ENCODE data around the gene IDUA. TPM values are rescaled to one million over a fixed set of nuclear protein-coding genes. Genes with fewer than 3 reads are reported as not detected.

IDUA gene
- total RNA-seq, 2 donors from 2014 or later: 22.4 to 25.6 TPM

GRCh38 chr4:957231-957580 is 29.6 kb upstream of the IDUA start:
- no peak overlapping the region for H3K9ac ChIP-seq (ENCODE audit: extremely low read depth, low read length, poor library complexity, severe bottlenecking)
- no peaks in the 10 kb centered on the region for H3K27me3 ChIP-seq (ENCODE audit: control insufficient read depth, insufficient read depth, low read length, poor library complexity, severe bottlenecking)
- H3K36me3 ChIP-seq (ENCODE audit: control insufficient read depth, insufficient read depth, low read length): no peaks in the 10 kb centered on the region
- H3K4me3 ChIP-seq (ENCODE audit: low read length): no peak overlapping the region
- H3K4me3 Mint-ChIP-seq: no peak overlapping the region
- 88 to 92% methylated on average over 2 to 8 of the region's 8 CpGs for WGBS, 2 experiments (ENCODE audit: insufficient coverage in 1 of 2, insufficient read length in 1 of 2)
- H3K27ac Mint-ChIP-seq: no peak overlapping the region
- no peak overlapping the region for H3K27ac ChIP-seq (ENCODE audit: low read depth, low read length)
- no peaks in the 10 kb centered on the region for H3K4me1 ChIP-seq (ENCODE audit: control insufficient read depth, insufficient read depth, low read length)
- H3K4me1 Mint-ChIP-seq: no peaks in the 10 kb centered on the region
- H3K36me3 Mint-ChIP-seq (ENCODE audit: low read depth): peaks cover 20% of the 10 kb centered on the region
- no peaks in the 10 kb centered on the region for H3K27me3 Mint-ChIP-seq (ENCODE audit: insufficient read depth)
- DNase-seq: no peak
- no peak for TF ChIP-seq CTCF (conservative IDR thresholded peaks at IDR 0.05)
- no peaks in the 10 kb centered on the region for H3K9me3 Mint-ChIP-seq
- H3K9me3 ChIP-seq (ENCODE audit: control insufficient read depth, low read length): no peaks in the 10 kb centered on the region

GRCh38 chr4:957581-958313 is 29.1 kb upstream of the IDUA start:
- Mint-ChIP-seq H3K4me3 (no peak overlapping the region), H3K27ac (no peak overlapping the region), H3K27me3 (ENCODE audit: insufficient read depth) (no peaks in the 10 kb centered on the region), H3K36me3 (ENCODE audit: low read depth) (peaks cover 20% of the 10 kb centered on the region), H3K4me1 (no peaks in the 10 kb centered on the region), H3K9me3 (no peaks in the 10 kb centered on the region)
- no peak overlapping the region for H3K27ac ChIP-seq (ENCODE audit: low read depth, low read length)
- WGBS, 2 experiments (ENCODE audit: insufficient coverage in 1 of 2, insufficient read length in 1 of 2): 94 to 98% methylated on average over 43 to 45 of the region's 45 CpGs
- H3K36me3 ChIP-seq (ENCODE audit: control insufficient read depth, insufficient read depth, low read length): no peaks in the 10 kb centered on the region
- no peak for TF ChIP-seq CTCF (conservative IDR thresholded peaks at IDR 0.05)
- no peaks in the 10 kb centered on the region for H3K9me3 ChIP-seq (ENCODE audit: control insufficient read depth, low read length)
- no peaks in the 10 kb centered on the region for H3K4me1 ChIP-seq (ENCODE audit: control insufficient read depth, insufficient read depth, low read length)
- H3K9ac ChIP-seq (ENCODE audit: extremely low read depth, low read length, poor library complexity, severe bottlenecking): no peak overlapping the region
- DNase-seq: no peak
- no peaks in the 10 kb centered on the region for H3K27me3 ChIP-seq (ENCODE audit: control insufficient read depth, insufficient read depth, low read length, poor library complexity, severe bottlenecking)
- no peak overlapping the region for H3K4me3 ChIP-seq (ENCODE audit: low read length)

GRCh38 chr4:958314-958665 is 28.6 kb upstream of the IDUA start:
- Histone ChIP-seq H3K27ac (ENCODE audit: low read depth, low read length) (no peak overlapping the region), H3K27me3 (ENCODE audit: control insufficient read depth, insufficient read depth, low read length, poor library complexity, severe bottlenecking) (no peaks in the 10 kb centered on the region), H3K4me1 (ENCODE audit: control insufficient read depth, insufficient read depth, low read length) (no peaks in the 10 kb centered on the region), H3K9ac (ENCODE audit: extremely low read depth, low read length, poor library complexity, severe bottlenecking) (no peak overlapping the region), H3K9me3 (ENCODE audit: control insufficient read depth, low read length) (no peaks in the 10 kb centered on the region), H3K36me3 (ENCODE audit: control insufficient read depth, insufficient read depth, low read length) (no peaks in the 10 kb centered on the region), H3K4me3 (ENCODE audit: low read length) (no peak overlapping the region)
- no peak for TF ChIP-seq CTCF (conservative IDR thresholded peaks at IDR 0.05)
- Mint-ChIP-seq H3K27me3 (ENCODE audit: insufficient read depth) (no peaks in the 10 kb centered on the region), H3K36me3 (ENCODE audit: low read depth) (peaks cover 20% of the 10 kb centered on the region), H3K4me3 (no peak overlapping the region), H3K9me3 (no peaks in the 10 kb centered on the region), H3K27ac (no peak overlapping the region), H3K4me1 (no peaks in the 10 kb centered on the region)
- WGBS, 2 experiments (ENCODE audit: insufficient coverage in 1 of 2, insufficient read length in 1 of 2): 92 to 94% methylated on average over 16 to 17 of the region's 17 CpGs
- DNase-seq: no peak
